Measurements from ENCODE around the gene MYO3B.
"Not testable (repeated sequence)": the region's sequence is repeated elsewhere in the genome, so short reads cannot be mapped to it uniquely, and the experiment has no call there.

MYO3B gene

DNA sequence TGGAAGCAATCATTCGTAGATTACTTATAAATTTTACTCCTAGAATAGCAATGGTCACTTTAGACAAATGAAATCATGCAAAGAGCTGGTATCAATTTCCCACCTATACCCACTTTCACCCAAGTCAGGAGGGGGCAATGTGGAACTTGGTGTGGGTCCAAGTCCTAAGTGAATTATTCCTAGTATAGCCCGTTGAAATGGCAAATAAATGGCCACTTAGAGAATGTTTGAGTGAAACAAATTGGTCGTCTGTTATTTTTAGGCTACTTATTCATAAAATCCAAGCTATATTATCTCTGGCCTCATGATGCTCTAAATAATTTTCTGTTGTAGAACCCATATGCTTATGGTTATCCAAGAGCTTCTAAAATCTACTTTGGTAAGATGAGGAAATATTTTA lies 98.1 kb downstream of the MYO3B start:
- no peak for DNase-seq (ENCODE audit: low read depth)
- H3K4me3 ChIP-seq (ENCODE audit: low read depth, low read length), result no peak overlapping the region

DNA sequence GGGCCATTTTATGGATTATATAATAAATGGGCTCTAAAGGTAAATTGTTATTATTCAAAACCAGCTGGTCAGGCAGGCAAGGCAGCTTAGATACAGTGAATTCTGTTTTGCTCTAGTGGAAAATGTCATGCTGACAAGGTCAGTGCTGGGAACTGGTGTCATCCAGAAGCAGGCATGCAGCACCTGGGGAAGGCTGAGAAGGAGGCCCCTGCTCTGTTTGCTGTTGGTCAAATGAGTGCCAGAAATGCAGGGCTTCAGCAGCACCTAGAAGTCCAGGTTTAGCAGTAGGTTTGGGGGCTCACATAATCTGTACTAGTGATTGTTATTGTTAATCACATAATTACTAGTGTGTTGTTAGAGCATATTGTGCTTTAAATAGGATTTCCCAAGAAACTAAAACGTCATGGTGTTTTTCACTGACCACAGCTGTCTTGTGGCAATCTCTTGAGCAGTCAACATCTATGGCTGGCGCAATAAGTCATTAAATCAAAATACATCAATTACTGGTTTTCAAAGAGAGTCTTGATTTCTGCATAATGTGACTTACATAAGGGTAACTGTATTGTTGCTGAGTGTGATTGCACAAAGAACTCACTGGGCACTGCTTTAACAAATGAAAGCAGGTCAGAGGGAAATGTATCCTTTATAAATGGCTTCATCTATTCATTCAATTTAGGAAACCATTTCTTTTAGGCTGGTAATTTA lies 99.1 kb downstream of the MYO3B start:
- H3K4me3 ChIP-seq (ENCODE audit: low read depth, low read length), result no peak overlapping the region
- no peak for DNase-seq (ENCODE audit: low read depth)
- TF ChIP-seq, protein P1, sequence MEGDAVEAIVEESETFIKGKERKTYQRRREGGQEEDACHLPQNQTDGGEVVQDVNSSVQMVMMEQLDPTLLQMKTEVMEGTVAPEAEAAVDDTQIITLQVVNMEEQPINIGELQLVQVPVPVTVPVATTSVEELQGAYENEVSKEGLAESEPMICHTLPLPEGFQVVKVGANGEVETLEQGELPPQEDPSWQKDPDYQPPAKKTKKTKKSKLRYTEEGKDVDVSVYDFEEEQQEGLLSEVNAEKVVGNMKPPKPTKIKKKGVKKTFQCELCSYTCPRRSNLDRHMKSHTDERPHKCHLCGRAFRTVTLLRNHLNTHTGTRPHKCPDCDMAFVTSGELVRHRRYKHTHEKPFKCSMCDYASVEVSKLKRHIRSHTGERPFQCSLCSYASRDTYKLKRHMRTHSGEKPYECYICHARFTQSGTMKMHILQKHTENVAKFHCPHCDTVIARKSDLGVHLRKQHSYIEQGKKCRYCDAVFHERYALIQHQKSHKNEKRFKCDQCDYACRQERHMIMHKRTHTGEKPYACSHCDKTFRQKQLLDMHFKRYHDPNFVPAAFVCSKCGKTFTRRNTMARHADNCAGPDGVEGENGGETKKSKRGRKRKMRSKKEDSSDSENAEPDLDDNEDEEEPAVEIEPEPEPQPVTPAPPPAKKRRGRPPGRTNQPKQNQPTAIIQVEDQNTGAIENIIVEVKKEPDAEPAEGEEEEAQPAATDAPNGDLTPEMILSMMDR (IDR thresholded peaks at IDR 0.05; ENCODE audit: control insufficient read depth, extremely low read depth, insufficient read depth), result no peak

More for the DNA sequence above, 98.1 kb downstream of the MYO3B start:
- TF ChIP-seq, protein P1 (IDR thresholded peaks at IDR 0.05; ENCODE audit: control insufficient read depth, extremely low read depth, insufficient read depth), result no peak

DNA sequence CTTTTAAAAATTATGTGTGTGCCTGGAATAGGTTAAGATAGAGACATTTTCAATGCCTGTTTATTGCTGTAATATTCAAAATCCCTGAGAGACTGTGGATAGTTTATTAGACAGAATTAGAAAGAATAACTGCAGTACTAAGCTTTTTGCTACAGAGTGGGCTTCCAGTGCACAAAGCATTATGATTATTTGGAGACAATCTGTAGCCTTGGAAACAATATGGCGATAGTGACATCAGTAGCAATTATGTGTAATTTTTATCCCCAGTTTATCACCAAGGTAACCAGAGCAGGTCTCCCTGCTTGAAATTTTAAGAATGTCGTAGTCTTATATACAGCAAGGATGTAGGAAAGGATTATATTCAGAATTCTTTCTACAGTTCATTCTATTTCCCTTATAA lies 100.0 kb downstream of the MYO3B start:
- H3K4me3 ChIP-seq (ENCODE audit: low read depth, low read length), result no peak overlapping the region
- no peak for DNase-seq (ENCODE audit: low read depth)
- TF ChIP-seq, protein P1 (IDR thresholded peaks at IDR 0.05; ENCODE audit: control insufficient read depth, extremely low read depth, insufficient read depth), result no peak

DNA sequence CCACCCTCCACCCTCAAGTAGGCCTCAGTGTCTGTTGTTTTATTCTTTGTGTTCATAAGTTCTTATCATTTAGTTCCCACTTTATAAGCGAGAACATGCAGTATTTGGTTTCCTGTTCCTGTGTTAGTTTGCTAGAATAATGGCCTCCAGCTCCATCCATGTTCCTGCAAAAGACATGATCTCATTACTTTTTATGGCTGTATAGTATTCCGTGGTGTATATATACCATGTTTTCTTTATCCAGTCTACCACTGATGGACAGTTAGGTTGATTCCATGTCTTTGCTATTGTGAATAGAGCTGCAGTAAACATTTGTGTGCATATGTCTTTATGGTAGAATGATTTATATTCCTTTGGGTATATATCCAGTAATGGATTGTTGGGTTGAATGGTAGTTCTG lies 101.7 kb downstream of the MYO3B start:
- not testable (repeated sequence) for H3K4me3 ChIP-seq (ENCODE audit: low read depth, low read length); DNase-seq (ENCODE audit: low read depth)

DNA sequence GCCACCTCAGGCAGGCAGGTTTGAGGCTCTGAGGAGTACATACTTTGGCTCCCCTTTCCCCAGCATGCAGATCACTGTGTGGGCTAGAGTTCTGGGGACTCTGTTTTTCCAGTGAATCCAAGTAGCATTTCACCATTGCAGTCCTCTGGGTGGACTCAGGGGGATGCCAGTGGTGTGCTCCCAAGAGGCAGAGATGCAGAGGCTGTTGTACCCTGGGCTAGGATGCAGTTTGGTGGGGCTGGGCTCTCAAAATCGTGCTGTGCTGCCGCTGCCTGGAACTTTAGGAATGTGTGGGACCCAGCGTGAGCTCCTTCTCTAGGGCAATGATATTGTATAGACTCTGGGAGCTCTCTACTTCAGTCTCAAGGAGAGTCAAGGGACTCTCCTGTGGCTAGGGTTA lies 104.9 kb downstream of the MYO3B start:
- no peak overlapping the region for H3K4me3 ChIP-seq (ENCODE audit: low read depth, low read length)
- TF ChIP-seq, protein P1 (IDR thresholded peaks at IDR 0.05; ENCODE audit: control insufficient read depth, extremely low read depth, insufficient read depth), result no peak
- no peak for DNase-seq (ENCODE audit: low read depth)

DNA sequence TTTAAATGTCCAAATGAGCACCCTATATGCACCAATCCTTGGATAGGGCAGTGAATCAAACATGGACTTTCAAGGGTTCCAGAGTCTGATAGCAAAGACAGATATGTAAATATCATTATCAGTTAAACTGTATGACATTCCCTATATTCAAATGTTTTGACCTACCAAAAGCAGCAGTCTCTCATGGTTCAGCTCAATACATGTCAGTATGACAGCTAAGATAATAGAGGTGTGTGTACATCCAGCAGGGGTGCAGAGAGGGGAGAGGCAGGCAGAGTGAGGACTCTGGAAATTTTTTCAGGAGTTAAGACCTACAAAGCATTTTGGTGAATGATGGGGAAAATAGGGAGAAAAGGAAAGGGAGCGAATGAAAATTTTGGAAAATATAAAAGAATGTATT lies 106.3 kb downstream of the MYO3B start:
- no peak for DNase-seq (ENCODE audit: low read depth)
- H3K4me3 ChIP-seq (ENCODE audit: low read depth, low read length), result no peak overlapping the region
- TF ChIP-seq, protein P1 (IDR thresholded peaks at IDR 0.05; ENCODE audit: control insufficient read depth, extremely low read depth, insufficient read depth), result no peak

DNA sequence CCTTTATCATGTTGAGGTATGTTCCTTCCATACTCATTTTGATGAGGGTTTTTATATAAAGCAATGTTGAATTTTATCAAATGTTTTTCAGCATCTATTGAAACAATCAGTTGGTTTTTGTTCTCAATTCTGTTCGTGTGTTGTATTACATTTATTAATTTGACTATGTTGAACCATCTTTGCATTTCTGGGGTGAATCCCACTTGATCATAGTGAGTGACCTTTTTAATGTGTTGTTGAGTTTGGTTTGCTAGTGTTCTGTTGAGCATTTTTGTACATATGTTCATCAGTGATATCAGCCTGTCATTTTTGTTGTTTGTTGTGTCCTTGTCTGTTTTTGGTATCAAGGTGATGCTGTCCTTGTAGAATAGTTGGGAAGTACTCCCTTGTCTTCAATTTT lies 110.9 kb downstream of the MYO3B start:
- no peak overlapping the region for H3K4me3 ChIP-seq (ENCODE audit: low read depth, low read length)
- TF ChIP-seq, protein P1 (IDR thresholded peaks at IDR 0.05; ENCODE audit: control insufficient read depth, extremely low read depth, insufficient read depth), result no peak
- no peak for DNase-seq (ENCODE audit: low read depth)

Data from LNCaP clone FGC (cell line).